OCI-LY1 (cell line): ENCODE data around the gene UIMC1.

Source experiments
- H2AFZ ChIP-seq: fragments of 200-600 bp; sonication (generic), shearing (Covaris generic); 2 replicates; pipeline ENCODE4 v1.6.0; 2014; ENCODE audit warnings: antibody characterized with exemption, mild to moderate bottlenecking, low read length
- H3F3A ChIP-seq: fragments of 200-600 bp; sonication (generic), shearing (Covaris generic); 2 replicates; pipeline ENCODE4 v1.6.0; 2014; ENCODE audit warnings: mild to moderate bottlenecking, antibody characterized with exemption, low read length, moderate library complexity; ENCODE audit not compliant: insufficient read depth
- H3K27ac ChIP-seq: fragments of 200-600 bp; sonication (generic); 2 replicates; pipeline ENCODE4 v1.5.1; 2014; ENCODE audit warnings: low read length, mixed run types, mild to moderate bottlenecking, low read depth; ENCODE audit not compliant: poor library complexity, severe bottlenecking
- H3K27me3 ChIP-seq: fragments of 200-600 bp; sonication (generic); 2 replicates; pipeline ENCODE4 v1.6.0; 2014; ENCODE audit warnings: antibody characterized with exemption, mild to moderate bottlenecking, low read length, moderate library complexity; ENCODE audit not compliant: insufficient read depth
- H3K36me3 ChIP-seq: fragments of 200-600 bp; sonication (generic); 2 replicates; pipeline ENCODE4 v1.6.1; 2014; ENCODE audit warnings: mild to moderate bottlenecking, antibody characterized with exemption, low read length, moderate library complexity, mixed read lengths; ENCODE audit not compliant: insufficient read depth
- H3K4me1 ChIP-seq: fragments of 200-600 bp; sonication (generic); 2 replicates; pipeline ENCODE4 v1.5.1; 2014; ENCODE audit warnings: mild to moderate bottlenecking, low read length, moderate library complexity; ENCODE audit not compliant: insufficient read depth, severe bottlenecking
- H3K4me2 ChIP-seq: fragments of 200-600 bp; sonication (generic), shearing (Covaris generic); 2 replicates; pipeline ENCODE4 v1.6.1; 2014; ENCODE audit warnings: low read length
- H3K4me3 ChIP-seq: fragments of 200-600 bp; sonication (generic); 2 replicates; pipeline ENCODE4 v1.5.1; 2014; ENCODE audit warnings: low read length, low read depth, mild to moderate bottlenecking, mixed read lengths; ENCODE audit not compliant: poor library complexity, severe bottlenecking
- H3K79me2 ChIP-seq: fragments of 200-600 bp; shearing (Covaris generic); 2 replicates; pipeline ENCODE4 v1.6.1; 2016; ENCODE audit warnings: mixed run types, low read length, mixed read lengths; ENCODE audit not compliant: insufficient read depth
- H3K9ac ChIP-seq: fragments of 200-600 bp; sonication (generic), shearing (Covaris generic); 2 replicates; pipeline ENCODE4 v1.6.1; 2014; ENCODE audit warnings: mild to moderate bottlenecking, low read length, mixed read lengths
- H3K9me2 ChIP-seq: fragments of 200-600 bp; sonication (generic), shearing (Covaris generic); 2 replicates; pipeline ENCODE4 v1.6.1; 2014; ENCODE audit warnings: low read depth, mild to moderate bottlenecking, low read length, mixed read lengths
- H3K9me3 ChIP-seq: fragments of 200-600 bp; shearing (Covaris generic); 2 replicates; pipeline ENCODE4 v1.6.1; 2014; ENCODE audit warnings: low read length, mixed read lengths
- H4K20me1 ChIP-seq: fragments of 200-600 bp; sonication (generic), shearing (Covaris generic); 2 replicates; pipeline ENCODE4 v1.6.0; 2016; ENCODE audit warnings: mild to moderate bottlenecking, low read length; ENCODE audit not compliant: insufficient read depth
- EZH2 ChIP-seq: fragments of 200-600 bp; sonication (generic), shearing (Covaris generic); IDR thresholded peaks from 2 replicates; pipeline ENCODE4 v1.8.0; 2017; ENCODE audit warnings: borderline replicate concordance, mixed run types, mild to moderate bottlenecking, antibody characterized with exemption, low read length, moderate library complexity, mixed read lengths
- TF ChIP-seq, protein P1 (sequence below): fragments of 200-600 bp; sonication (generic), shearing (Covaris generic); IDR thresholded peaks from 2 replicates; pipeline ENCODE4 v1.5.1; 2017; ENCODE audit warnings: mild to moderate bottlenecking, antibody characterized with exemption, low read length, moderate library complexity, mixed read lengths

Gene UIMC1

DNA sequence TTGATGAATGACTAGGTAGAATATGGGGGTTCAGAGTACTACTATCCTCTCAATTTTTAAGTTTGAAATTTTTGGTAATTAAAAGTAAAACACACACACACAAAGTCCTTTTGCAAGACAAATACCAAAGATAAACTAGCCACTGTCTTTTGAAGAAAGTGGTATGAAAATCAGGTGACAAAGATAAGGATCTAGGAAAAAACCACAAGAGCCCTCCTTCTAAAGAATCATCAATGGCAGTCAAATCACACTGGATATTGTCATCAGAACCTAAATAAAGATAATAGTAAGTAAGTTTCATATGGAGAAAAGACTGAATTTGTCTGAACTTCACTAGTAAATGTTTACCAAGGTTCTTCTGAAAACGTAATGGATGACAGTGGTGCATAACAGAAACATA, 76.9 kb downstream of the UIMC1 start:
- Histone ChIP-seq H3K9ac (no peak overlapping the region), H3K9me3 (no peaks in the 10 kb centered on the region), H3K9me2 (no peaks in the 10 kb centered on the region), H3K4me2 (no peak overlapping the region), H2AFZ (no peak overlapping the region), H3K4me1 (peaks cover 12% of the 10 kb centered on the region), H3K27ac (no peak overlapping the region), H3K36me3 (peaks cover 78% of the 10 kb centered on the region), H4K20me1 (no peaks in the 10 kb centered on the region), H3K4me3 (no peak overlapping the region), H3K27me3 (no peaks in the 10 kb centered on the region), H3F3A (no peaks in the 10 kb centered on the region), H3K79me2 (0 out of 2 replicates have a peak, but pooled peaks cover 4% of the 10 kb centered on the region)
- TF ChIP-seq, protein P1, sequence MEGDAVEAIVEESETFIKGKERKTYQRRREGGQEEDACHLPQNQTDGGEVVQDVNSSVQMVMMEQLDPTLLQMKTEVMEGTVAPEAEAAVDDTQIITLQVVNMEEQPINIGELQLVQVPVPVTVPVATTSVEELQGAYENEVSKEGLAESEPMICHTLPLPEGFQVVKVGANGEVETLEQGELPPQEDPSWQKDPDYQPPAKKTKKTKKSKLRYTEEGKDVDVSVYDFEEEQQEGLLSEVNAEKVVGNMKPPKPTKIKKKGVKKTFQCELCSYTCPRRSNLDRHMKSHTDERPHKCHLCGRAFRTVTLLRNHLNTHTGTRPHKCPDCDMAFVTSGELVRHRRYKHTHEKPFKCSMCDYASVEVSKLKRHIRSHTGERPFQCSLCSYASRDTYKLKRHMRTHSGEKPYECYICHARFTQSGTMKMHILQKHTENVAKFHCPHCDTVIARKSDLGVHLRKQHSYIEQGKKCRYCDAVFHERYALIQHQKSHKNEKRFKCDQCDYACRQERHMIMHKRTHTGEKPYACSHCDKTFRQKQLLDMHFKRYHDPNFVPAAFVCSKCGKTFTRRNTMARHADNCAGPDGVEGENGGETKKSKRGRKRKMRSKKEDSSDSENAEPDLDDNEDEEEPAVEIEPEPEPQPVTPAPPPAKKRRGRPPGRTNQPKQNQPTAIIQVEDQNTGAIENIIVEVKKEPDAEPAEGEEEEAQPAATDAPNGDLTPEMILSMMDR = no peak
- TF ChIP-seq EZH2 = no peak

DNA sequence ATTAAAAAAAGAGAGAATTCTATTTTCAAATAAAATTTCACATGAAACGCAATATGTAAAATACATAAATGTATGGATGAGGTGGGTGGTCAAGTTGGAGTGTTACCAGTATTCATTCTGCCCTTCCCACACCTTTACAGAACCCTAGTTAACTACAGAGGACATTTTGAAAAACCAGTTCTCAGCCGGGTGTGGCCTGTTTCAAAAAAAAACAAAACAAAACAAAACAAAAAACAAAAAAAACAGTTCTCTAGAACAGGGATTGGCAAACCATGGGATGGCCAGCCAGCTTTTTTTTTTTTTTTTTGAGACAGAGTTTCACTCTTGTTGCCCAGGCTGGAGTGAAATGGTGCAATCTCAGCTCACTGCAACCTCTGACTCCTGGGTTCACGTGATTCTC, 79.0 kb downstream of the UIMC1 start:
- TF ChIP-seq, protein P1 = no peak
- no peak for TF ChIP-seq EZH2
- H4K20me1 ChIP-seq = no peaks in the 10 kb centered on the region
- H3K36me3 ChIP-seq = peaks cover 59% of the 10 kb centered on the region
- H3K4me3 ChIP-seq = no peak overlapping the region
- no peaks in the 10 kb centered on the region for H3K9me3 ChIP-seq
- H3K27ac ChIP-seq = no peak overlapping the region
- H3K9me2 ChIP-seq = no peaks in the 10 kb centered on the region
- H3K4me2 ChIP-seq = no peak overlapping the region
- peaks cover 12% of the 10 kb centered on the region for H3K4me1 ChIP-seq
- no peak overlapping the region for H2AFZ ChIP-seq
- no peaks in the 10 kb centered on the region for H3K27me3 ChIP-seq
- no peak overlapping the region for H3K9ac ChIP-seq
- H3K79me2 ChIP-seq = 0 out of 2 replicates have a peak, but pooled peaks cover 6% of the 10 kb centered on the region
- H3F3A ChIP-seq = no peaks in the 10 kb centered on the region

DNA sequence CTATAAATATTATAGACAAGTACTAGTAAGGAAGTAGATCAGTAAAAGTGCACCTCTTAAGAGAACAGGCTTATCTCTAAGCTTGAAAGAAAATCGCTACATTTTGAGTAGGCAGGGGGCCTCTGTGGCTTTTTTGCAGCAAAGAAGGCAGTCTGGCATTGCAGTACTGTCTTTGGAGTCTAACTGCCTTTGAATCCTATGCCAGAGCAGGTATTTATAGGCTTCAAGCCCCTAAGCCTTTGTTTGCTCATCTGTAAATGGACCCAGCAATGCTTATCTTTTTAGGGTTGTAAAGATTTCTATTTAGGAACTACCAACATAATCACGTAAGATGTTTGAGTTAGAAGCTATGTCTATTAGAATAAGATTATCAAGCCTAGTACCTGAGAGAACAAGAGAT, 83.8 kb downstream of the UIMC1 start:
- peaks cover 57% of the 10 kb centered on the region for H3K36me3 ChIP-seq

More for the DNA sequence above, 83.8 kb downstream of the UIMC1 start:
- H3K9me3 ChIP-seq = no peaks in the 10 kb centered on the region
- H2AFZ ChIP-seq = no peak overlapping the region
- H3K9ac ChIP-seq = no peak overlapping the region
- H3K27me3 ChIP-seq = no peaks in the 10 kb centered on the region
- H3K9me2 ChIP-seq = no peaks in the 10 kb centered on the region
- no peak for TF ChIP-seq EZH2
- TF ChIP-seq, protein P1 = no peak
- no peak overlapping the region for H3K4me3 ChIP-seq
- H3K4me2 ChIP-seq = no peak overlapping the region
- H4K20me1 ChIP-seq = no peaks in the 10 kb centered on the region
- H3K79me2 ChIP-seq = 0 out of 2 replicates have a peak, but pooled peaks cover 6% of the 10 kb centered on the region
- H3K27ac ChIP-seq = no peak overlapping the region
- no peaks in the 10 kb centered on the region for H3K4me1 ChIP-seq
- H3F3A ChIP-seq = no peaks in the 10 kb centered on the region
